Glutamatergic neuron (in vitro differentiated cells): Measurements from ENCODE around the gene SAAL1. TPM values are rescaled to one million over a fixed set of nuclear protein-coding genes. Genes with fewer than 3 reads are reported as not detected.

Experiments used
- DNase-seq: peaks from one replicate; pipeline ENCODE4 v3.0.0; 2022
- H3K27ac Mint-ChIP-seq: one replicate; pipeline ENCODE4 v1.8.0; 2020; ENCODE audit warnings: mild to moderate bottlenecking, mixed read lengths, inconsistent platforms; ENCODE audit not compliant: unreplicated experiment
- H3K27me3 Mint-ChIP-seq: one replicate; pipeline ENCODE4 v1.8.0; 2020; ENCODE audit warnings: mild to moderate bottlenecking, moderate library complexity, mixed read lengths, inconsistent platforms; ENCODE audit not compliant: unreplicated experiment
- H3K36me3 Mint-ChIP-seq: one replicate; pipeline ENCODE4 v1.8.0; 2020; ENCODE audit warnings: mild to moderate bottlenecking, mixed read lengths, inconsistent platforms; ENCODE audit not compliant: unreplicated experiment
- H3K4me1 Mint-ChIP-seq: one replicate; pipeline ENCODE4 v1.8.0; 2020; ENCODE audit warnings: mild to moderate bottlenecking, low read depth, mixed read lengths, inconsistent platforms; ENCODE audit not compliant: unreplicated experiment
- H3K4me3 Mint-ChIP-seq: one replicate; pipeline ENCODE4 v1.8.0; 2020; ENCODE audit warnings: mild to moderate bottlenecking, mixed read lengths, inconsistent platforms; ENCODE audit not compliant: unreplicated experiment
- H3K9me3 Mint-ChIP-seq: one replicate; pipeline ENCODE4 v1.8.0; 2020; ENCODE audit warnings: mild to moderate bottlenecking, moderate library complexity, mixed read lengths, inconsistent platforms; ENCODE audit not compliant: unreplicated experiment
- total RNA-seq: library from RNA; stranded (reverse); fragmentation: NEBNext Ultra II Directional; extraction: Animal tissue kit (Norgen Biotek cat#: 25700); gene quantifications from one replicate; pipeline ENCODE4 v1.2.1, GENCODE V29; 2021; ENCODE audit not compliant: unreplicated experiment
- TF ChIP-seq, protein P1 (sequence below): fragments of 200-600 bp; sonication (generic); IDR thresholded peaks from one replicate; pipeline ENCODE4 v1.5.0; 2021; ENCODE audit not compliant: partially characterized antibody, unreplicated experiment

SAAL1 gene
- total RNA-seq, 1 donor from 2014 or later = 32.4 TPM

- no peak overlapping the region for H3K27ac Mint-ChIP-seq
- H3K9me3 Mint-ChIP-seq = no peaks in the 10 kb centered on the region
- no peaks in the 10 kb centered on the region for H3K4me1 Mint-ChIP-seq
- H3K36me3 Mint-ChIP-seq = no peaks in the 10 kb centered on the region
- DNase-seq = no peak
- H3K27me3 Mint-ChIP-seq = no peaks in the 10 kb centered on the region
- TF ChIP-seq, protein P1, sequence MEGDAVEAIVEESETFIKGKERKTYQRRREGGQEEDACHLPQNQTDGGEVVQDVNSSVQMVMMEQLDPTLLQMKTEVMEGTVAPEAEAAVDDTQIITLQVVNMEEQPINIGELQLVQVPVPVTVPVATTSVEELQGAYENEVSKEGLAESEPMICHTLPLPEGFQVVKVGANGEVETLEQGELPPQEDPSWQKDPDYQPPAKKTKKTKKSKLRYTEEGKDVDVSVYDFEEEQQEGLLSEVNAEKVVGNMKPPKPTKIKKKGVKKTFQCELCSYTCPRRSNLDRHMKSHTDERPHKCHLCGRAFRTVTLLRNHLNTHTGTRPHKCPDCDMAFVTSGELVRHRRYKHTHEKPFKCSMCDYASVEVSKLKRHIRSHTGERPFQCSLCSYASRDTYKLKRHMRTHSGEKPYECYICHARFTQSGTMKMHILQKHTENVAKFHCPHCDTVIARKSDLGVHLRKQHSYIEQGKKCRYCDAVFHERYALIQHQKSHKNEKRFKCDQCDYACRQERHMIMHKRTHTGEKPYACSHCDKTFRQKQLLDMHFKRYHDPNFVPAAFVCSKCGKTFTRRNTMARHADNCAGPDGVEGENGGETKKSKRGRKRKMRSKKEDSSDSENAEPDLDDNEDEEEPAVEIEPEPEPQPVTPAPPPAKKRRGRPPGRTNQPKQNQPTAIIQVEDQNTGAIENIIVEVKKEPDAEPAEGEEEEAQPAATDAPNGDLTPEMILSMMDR = no peak
- H3K4me3 Mint-ChIP-seq = no peak overlapping the region
Observed at GRCh38 chr11:18088366-18088765, 17.5 kb downstream of the SAAL1 start.

GRCh38 chr11:18081551-18081950, 24.3 kb downstream of the SAAL1 start:
- Mint-ChIP-seq H3K9me3 (no peaks in the 10 kb centered on the region), H3K36me3 (peaks cover 4% of the 10 kb centered on the region), H3K27me3 (no peaks in the 10 kb centered on the region), H3K27ac (no peak overlapping the region), H3K4me3 (no peak overlapping the region), H3K4me1 (no peaks in the 10 kb centered on the region)
- no peak for DNase-seq
- TF ChIP-seq, protein P1 = no peak

DNA sequence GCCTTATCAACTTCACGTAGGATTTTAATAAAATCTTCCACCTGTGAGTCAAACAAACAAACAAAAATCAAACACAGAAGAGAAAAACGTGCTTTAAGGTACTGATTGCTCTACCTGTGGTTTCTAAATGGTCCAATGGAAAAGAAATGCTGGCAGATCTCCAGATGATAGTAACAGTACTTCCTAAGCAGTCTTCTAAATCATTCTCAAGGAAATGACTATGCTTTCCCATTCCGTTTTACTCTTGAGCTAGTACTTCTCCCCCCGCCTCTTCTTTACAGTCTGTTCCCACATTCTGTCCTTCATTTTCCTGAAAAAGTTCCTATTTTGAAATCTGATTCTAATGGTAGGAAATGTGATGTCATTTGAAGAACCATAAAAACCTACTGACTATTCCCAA, 25.4 kb downstream of the SAAL1 start:
- H3K27me3 Mint-ChIP-seq = no peaks in the 10 kb centered on the region
- no peak for DNase-seq
- H3K4me3 Mint-ChIP-seq = no peak overlapping the region
- H3K36me3 Mint-ChIP-seq = peaks cover 4% of the 10 kb centered on the region
- TF ChIP-seq, protein P1 = no peak
- H3K9me3 Mint-ChIP-seq = no peaks in the 10 kb centered on the region
- no peaks in the 10 kb centered on the region for H3K4me1 Mint-ChIP-seq
- no peak overlapping the region for H3K27ac Mint-ChIP-seq

GRCh38 chr11:18078909-18079308, 27.0 kb downstream of the SAAL1 start:
- Mint-ChIP-seq H3K4me1 (no peaks in the 10 kb centered on the region), H3K4me3 (no peak overlapping the region), H3K36me3 (peaks cover 4% of the 10 kb centered on the region), H3K9me3 (no peaks in the 10 kb centered on the region), H3K27me3 (peaks cover 1% of the 10 kb centered on the region), H3K27ac (no peak overlapping the region)
- TF ChIP-seq, protein P1 = no peak
- DNase-seq = no peak

DNA sequence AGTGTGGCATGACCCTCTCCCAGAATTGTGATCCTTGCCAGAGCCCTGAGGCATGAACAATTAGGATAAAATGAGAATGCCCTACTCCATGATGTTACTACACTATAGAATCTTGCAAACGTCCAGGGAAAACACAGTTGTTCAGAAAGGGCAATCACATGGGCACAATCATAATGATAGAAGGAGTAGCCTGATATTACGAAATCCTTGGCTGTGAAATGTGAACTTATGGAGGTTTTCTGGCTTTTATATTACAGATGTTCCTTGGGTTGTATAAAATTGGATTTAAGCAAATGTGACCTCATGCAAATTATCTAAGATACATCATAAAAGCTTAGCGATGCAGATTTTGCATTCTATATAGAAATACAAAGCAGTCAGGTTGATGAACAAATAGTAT, 30.4 kb downstream of the SAAL1 start:
- H3K27ac Mint-ChIP-seq = no peak overlapping the region
- H3K9me3 Mint-ChIP-seq = no peaks in the 10 kb centered on the region

More for the DNA sequence above, 30.4 kb downstream of the SAAL1 start:
- TF ChIP-seq, protein P1 = no peak
- no peak overlapping the region for H3K4me3 Mint-ChIP-seq
- peaks cover 1% of the 10 kb centered on the region for H3K27me3 Mint-ChIP-seq
- peaks cover 4% of the 10 kb centered on the region for H3K36me3 Mint-ChIP-seq
- DNase-seq = no peak
- H3K4me1 Mint-ChIP-seq = no peaks in the 10 kb centered on the region
